WTC11 (cell line): Measurements from ENCODE around the gene GNB5. TPM values are rescaled to one million over a fixed set of nuclear protein-coding genes. Genes with fewer than 3 reads are reported as not detected.

Experiments
- ATAC-seq: fragments of 200-7000 bp; cut with Tn5 transposase; 2 replicates; pipeline ENCODE4 v1.10.0; 2021; ENCODE audit warnings: mild to moderate bottlenecking, moderate library complexity
- CTCF ChIA-PET: fragments of 300-600 bp; sonication (Branson Sonifier 250); formaldehyde crosslinking; loops from one replicate; lab custom pipeline; 2021; ENCODE audit warnings: antibody characterized with exemption; lab: Charles Lee
- POLR2A ChIA-PET: fragments of 350-600 bp; sonication (Branson Sonifier 250); formaldehyde crosslinking; loops from one replicate; lab custom pipeline; 2021; ENCODE audit warnings: antibody characterized with exemption; lab: Charles Lee
- DNase-seq: peaks from one replicate; pipeline ENCODE4 v3.0.0; 2021; ENCODE audit warnings: low spot score
- H3K27ac Mint-ChIP-seq: 2 replicates; pipeline ENCODE4 v1.8.0; 2021; ENCODE audit warnings: mixed read lengths
- H3K27me3 Mint-ChIP-seq: 2 replicates; pipeline ENCODE4 v1.8.0; 2021; ENCODE audit warnings: low read depth, mild to moderate bottlenecking, moderate library complexity, mixed read lengths
- H3K36me3 Mint-ChIP-seq: 2 replicates; pipeline ENCODE4 v1.8.0; 2021; ENCODE audit warnings: mixed read lengths
- H3K4me1 Mint-ChIP-seq: 2 replicates; pipeline ENCODE4 v1.8.0; 2022; ENCODE audit warnings: mixed read lengths
- H3K4me3 Mint-ChIP-seq: 2 replicates; pipeline ENCODE4 v1.8.0; 2021; ENCODE audit warnings: mild to moderate bottlenecking, moderate library complexity, mixed read lengths
- H3K9me3 Mint-ChIP-seq: 2 replicates; pipeline ENCODE4 v1.8.0; 2021; ENCODE audit warnings: mixed read lengths
- ESRRA ChIP-seq: sonication (generic); formaldehyde crosslinking; IDR thresholded peaks from 2 replicates; pipeline ENCODE4 v1.8.1; 2022; ENCODE audit warnings: mild to moderate bottlenecking, missing genetic modification reagents, borderline replicate concordance
- GRHL2 ChIP-seq: fragments of 250-450 bp; sonication (Bioruptor Pico); IDR thresholded peaks from 2 replicates; pipeline ENCODE4 v1.8.0; 2022; ENCODE audit warnings: mild to moderate bottlenecking, moderate library complexity; ENCODE audit not compliant: insufficient replicate concordance, severe bottlenecking
- JAZF1 ChIP-seq: fragments of 250-450 bp; sonication (Bioruptor Pico); IDR thresholded peaks from 2 replicates; pipeline ENCODE4 v1.9.0; 2021; ENCODE audit warnings: moderate library complexity, mild to moderate bottlenecking, inconsistent platforms
- NR1H2 ChIP-seq: sonication (generic); formaldehyde crosslinking; IDR thresholded peaks from 2 replicates; pipeline ENCODE4 v1.9.0; 2021; ENCODE audit warnings: mild to moderate bottlenecking, moderate library complexity, missing genetic modification reagents
- RORB ChIP-seq: fragments of 250-450 bp; sonication (Bioruptor Pico); IDR thresholded peaks from 2 replicates; pipeline ENCODE4 v1.9.0; 2021; ENCODE audit warnings: mild to moderate bottlenecking
- SP1 ChIP-seq: sonication (generic); formaldehyde crosslinking; conservative IDR thresholded peaks from 2 replicates; pipeline ENCODE4 v1.8.1; 2022; ENCODE audit warnings: missing genetic modification reagents
- TEAD1 ChIP-seq: sonication (generic); formaldehyde crosslinking; IDR thresholded peaks from 2 replicates; pipeline ENCODE4 v1.8.0; 2022; ENCODE audit warnings: mild to moderate bottlenecking, missing genetic modification reagents
- TP53 ChIP-seq: sonication (generic); formaldehyde crosslinking; IDR thresholded peaks from 2 replicates; pipeline ENCODE4 v1.8.1; 2023; ENCODE audit warnings: mild to moderate bottlenecking, missing genetic modification reagents
- ZNF138 ChIP-seq: sonication (generic); formaldehyde crosslinking; conservative IDR thresholded peaks from 2 replicates; pipeline ENCODE4 v1.8.1; 2022; ENCODE audit warnings: mild to moderate bottlenecking, moderate library complexity, missing genetic modification reagents
- ZNF263 ChIP-seq: sonication (generic); formaldehyde crosslinking; IDR thresholded peaks from 2 replicates; pipeline ENCODE4 v1.8.1; 2022; ENCODE audit warnings: low read depth, mild to moderate bottlenecking, moderate library complexity, missing genetic modification reagents
- ZNF416 ChIP-seq: fragments of 250-450 bp; sonication (Bioruptor Pico); IDR thresholded peaks from 2 replicates; pipeline ENCODE4 v1.9.0; 2021; ENCODE audit warnings: mild to moderate bottlenecking, inconsistent platforms
- total RNA-seq: library from RNA; stranded (reverse); gene quantifications from 3 replicates; pipeline ENCODE4 v1.2.3, GENCODE V29; 2021
- TF ChIP-seq, protein P1 (sequence below): sonication (generic); formaldehyde crosslinking; IDR thresholded peaks from 2 replicates; pipeline ENCODE4 v1.8.0; 2022; ENCODE audit warnings: missing genetic modification reagents
- TF ChIP-seq, protein P2 (sequence below): fragments of 250-450 bp; sonication (Bioruptor Pico); IDR thresholded peaks from 2 replicates; pipeline ENCODE4 v2.1.2; 2022; ENCODE audit warnings: mild to moderate bottlenecking, moderate library complexity
- TF ChIP-seq, protein P3 (sequence below): sonication (generic); formaldehyde crosslinking; IDR thresholded peaks from 2 replicates; pipeline ENCODE4 v1.8.0; 2023; ENCODE audit warnings: missing genetic modification reagents
- TF ChIP-seq, protein P4 (sequence below): sonication (generic); formaldehyde crosslinking; IDR thresholded peaks from 2 replicates; pipeline ENCODE4 v1.8.0; 2022; ENCODE audit warnings: mild to moderate bottlenecking, missing genetic modification reagents
- TF ChIP-seq, protein P5 (sequence below): sonication (generic); formaldehyde crosslinking; IDR thresholded peaks from 2 replicates; pipeline ENCODE4 v1.8.0; 2022; ENCODE audit warnings: mild to moderate bottlenecking, missing genetic modification reagents
- TF ChIP-seq, protein P6 (sequence below): sonication (generic); formaldehyde crosslinking; IDR thresholded peaks from 2 replicates; pipeline ENCODE4 v1.8.1; 2022; ENCODE audit warnings: missing genetic modification reagents, borderline replicate concordance
- TF ChIP-seq, protein P7 (sequence below): fragments of 250-450 bp; sonication (Bioruptor Pico); IDR thresholded peaks from 2 replicates; pipeline ENCODE4 v1.9.0; 2021; ENCODE audit warnings: mild to moderate bottlenecking
- TF ChIP-seq, protein P8 (sequence below): sonication (generic); formaldehyde crosslinking; IDR thresholded peaks from 2 replicates; pipeline ENCODE4 v1.8.0; 2023; ENCODE audit warnings: mild to moderate bottlenecking, missing genetic modification reagents
- TF ChIP-seq, protein P9 (sequence below): fragments of 200-600 bp; IDR thresholded peaks from 2 replicates; pipeline ENCODE4 v1.8.0; 2022; ENCODE audit warnings: antibody characterized with exemption

The GNB5 gene
- total RNA-seq, 1 experiment from 2014 or later = 37.0 TPM

DNA sequence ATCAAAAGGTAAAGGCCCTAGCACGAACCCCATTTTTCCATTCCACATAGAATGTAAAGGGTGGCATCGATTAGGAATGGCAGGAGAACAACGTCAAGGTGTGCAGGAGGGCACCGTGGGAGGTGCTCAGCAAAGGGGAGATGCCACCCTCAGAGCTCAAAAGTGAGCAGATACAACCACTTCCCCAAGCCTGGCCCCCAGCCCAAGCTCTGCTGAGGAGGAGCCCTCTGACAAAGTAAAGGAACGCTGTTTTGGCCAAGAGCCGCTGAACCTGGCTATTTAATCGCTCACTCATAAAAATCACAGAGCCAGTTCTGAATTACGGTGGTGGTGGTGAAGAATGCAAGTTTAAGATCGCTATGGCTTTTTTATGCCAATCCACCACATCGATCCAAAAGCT is 12.4 kb downstream of the GNB5 start:
- TF ChIP-seq SP1 (CRISPR knock-in tag) (no peak), JAZF1 (CRISPR knock-in tag) (no peak), ESRRA (CRISPR knock-in tag) (no peak), TEAD1 (no peak), TP53 (CRISPR knock-in tag) (no peak), ZNF263 (CRISPR knock-in tag) (no peak), ZNF416 (CRISPR knock-in tag) (no peak), GRHL2 (CRISPR knock-in tag) (no peak)
- TF ChIP-seq, protein P1, sequence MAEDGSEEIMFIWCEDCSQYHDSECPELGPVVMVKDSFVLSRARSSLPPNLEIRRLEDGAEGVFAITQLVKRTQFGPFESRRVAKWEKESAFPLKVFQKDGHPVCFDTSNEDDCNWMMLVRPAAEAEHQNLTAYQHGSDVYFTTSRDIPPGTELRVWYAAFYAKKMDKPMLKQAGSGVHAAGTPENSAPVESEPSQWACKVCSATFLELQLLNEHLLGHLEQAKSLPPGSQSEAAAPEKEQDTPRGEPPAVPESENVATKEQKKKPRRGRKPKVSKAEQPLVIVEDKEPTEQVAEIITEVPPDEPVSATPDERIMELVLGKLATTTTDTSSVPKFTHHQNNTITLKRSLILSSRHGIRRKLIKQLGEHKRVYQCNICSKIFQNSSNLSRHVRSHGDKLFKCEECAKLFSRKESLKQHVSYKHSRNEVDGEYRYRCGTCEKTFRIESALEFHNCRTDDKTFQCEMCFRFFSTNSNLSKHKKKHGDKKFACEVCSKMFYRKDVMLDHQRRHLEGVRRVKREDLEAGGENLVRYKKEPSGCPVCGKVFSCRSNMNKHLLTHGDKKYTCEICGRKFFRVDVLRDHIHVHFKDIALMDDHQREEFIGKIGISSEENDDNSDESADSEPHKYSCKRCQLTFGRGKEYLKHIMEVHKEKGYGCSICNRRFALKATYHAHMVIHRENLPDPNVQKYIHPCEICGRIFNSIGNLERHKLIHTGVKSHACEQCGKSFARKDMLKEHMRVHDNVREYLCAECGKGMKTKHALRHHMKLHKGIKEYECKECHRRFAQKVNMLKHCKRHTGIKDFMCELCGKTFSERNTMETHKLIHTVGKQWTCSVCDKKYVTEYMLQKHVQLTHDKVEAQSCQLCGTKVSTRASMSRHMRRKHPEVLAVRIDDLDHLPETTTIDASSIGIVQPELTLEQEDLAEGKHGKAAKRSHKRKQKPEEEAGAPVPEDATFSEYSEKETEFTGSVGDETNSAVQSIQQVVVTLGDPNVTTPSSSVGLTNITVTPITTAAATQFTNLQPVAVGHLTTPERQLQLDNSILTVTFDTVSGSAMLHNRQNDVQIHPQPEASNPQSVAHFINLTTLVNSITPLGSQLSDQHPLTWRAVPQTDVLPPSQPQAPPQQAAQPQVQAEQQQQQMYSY = no peak
- TF ChIP-seq, protein P2, sequence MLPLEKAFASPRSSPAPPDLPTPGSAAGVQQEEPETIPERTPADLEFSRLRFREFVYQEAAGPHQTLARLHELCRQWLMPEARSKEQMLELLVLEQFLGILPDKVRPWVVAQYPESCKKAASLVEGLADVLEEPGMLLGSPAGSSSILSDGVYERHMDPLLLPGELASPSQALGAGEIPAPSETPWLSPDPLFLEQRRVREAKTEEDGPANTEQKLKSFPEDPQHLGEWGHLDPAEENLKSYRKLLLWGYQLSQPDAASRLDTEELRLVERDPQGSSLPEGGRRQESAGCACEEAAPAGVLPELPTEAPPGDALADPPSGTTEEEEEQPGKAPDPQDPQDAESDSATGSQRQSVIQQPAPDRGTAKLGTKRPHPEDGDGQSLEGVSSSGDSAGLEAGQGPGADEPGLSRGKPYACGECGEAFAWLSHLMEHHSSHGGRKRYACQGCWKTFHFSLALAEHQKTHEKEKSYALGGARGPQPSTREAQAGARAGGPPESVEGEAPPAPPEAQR (CRISPR knock-in tag) = no peak
- TF ChIP-seq, protein P3, sequence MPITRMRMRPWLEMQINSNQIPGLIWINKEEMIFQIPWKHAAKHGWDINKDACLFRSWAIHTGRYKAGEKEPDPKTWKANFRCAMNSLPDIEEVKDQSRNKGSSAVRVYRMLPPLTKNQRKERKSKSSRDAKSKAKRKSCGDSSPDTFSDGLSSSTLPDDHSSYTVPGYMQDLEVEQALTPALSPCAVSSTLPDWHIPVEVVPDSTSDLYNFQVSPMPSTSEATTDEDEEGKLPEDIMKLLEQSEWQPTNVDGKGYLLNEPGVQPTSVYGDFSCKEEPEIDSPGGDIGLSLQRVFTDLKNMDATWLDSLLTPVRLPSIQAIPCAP (CRISPR knock-in tag) = no peak
- TF ChIP-seq, protein P4, sequence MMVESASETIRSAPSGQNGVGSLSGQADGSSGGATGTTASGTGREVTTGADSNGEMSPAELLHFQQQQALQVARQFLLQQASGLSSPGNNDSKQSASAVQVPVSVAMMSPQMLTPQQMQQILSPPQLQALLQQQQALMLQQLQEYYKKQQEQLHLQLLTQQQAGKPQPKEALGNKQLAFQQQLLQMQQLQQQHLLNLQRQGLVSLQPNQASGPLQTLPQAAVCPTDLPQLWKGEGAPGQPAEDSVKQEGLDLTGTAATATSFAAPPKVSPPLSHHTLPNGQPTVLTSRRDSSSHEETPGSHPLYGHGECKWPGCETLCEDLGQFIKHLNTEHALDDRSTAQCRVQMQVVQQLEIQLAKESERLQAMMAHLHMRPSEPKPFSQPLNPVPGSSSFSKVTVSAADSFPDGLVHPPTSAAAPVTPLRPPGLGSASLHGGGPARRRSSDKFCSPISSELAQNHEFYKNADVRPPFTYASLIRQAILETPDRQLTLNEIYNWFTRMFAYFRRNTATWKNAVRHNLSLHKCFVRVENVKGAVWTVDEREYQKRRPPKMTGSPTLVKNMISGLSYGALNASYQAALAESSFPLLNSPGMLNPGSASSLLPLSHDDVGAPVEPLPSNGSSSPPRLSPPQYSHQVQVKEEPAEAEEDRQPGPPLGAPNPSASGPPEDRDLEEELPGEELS (CRISPR knock-in tag) = no peak
- no peaks in the 10 kb centered on the region for H3K9me3 Mint-ChIP-seq
- DNase-seq (no peak), ATAC-seq (no peak)
- ChIA-PET CTCF (interaction anchor here (0.8 to 4.1 kb wide), 9 partner anchors 8 to 290 kb away, joined by 3 to 37 read pairs (median 5); no protein-coding TSS in a partner anchor), POLR2A (interaction anchor here (1.1 to 1.9 kb wide), 2 partner anchors 15 to 36 kb away, joined by 3 to 23 read pairs; no protein-coding TSS in a partner anchor)
- peak overlapping the region; percentile 88 for H3K4me3 Mint-ChIP-seq
- peaks cover 22% of the 10 kb centered on the region for H3K27me3 Mint-ChIP-seq
- no peaks in the 10 kb centered on the region for H3K36me3 Mint-ChIP-seq
- H3K27ac Mint-ChIP-seq = peak overlapping the region; percentile 96
- H3K4me1 Mint-ChIP-seq = peaks cover 31% of the 10 kb centered on the region

DNA sequence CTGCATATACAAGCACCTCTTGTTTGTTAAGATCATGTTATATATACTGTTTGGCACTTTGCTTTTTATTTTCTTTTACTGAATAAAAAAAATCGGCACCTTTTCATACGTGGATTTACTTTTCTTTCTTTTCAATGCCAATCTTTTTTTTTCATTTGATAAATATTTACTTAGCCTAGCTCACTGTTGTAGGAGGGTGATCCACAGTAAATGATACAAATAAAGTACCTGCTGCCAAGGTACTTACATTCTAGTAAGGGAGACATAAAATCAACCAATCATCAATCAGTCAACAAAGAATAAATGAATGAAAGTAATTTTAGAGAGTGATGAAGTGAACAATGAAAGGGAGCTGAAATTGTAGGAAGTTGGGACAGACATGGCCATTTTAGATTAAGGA is 18.3 kb downstream of the GNB5 start:
- Mint-ChIP-seq H3K9me3 (no peaks in the 10 kb centered on the region), H3K36me3 (no peaks in the 10 kb centered on the region), H3K27me3 (peaks cover under 1% of the 10 kb centered on the region; the same call in 1 of the 2 replicates), H3K4me1 (peaks cover 18% of the 10 kb centered on the region), H3K4me3 (no peak overlapping the region), H3K27ac (no peak overlapping the region)
- CTCF ChIA-PET = interaction anchor here (1.1 to 1.8 kb wide), 2 partner anchors 35 to 54 kb away, joined by 5 to 10 read pairs; no protein-coding TSS in a partner anchor
- POLR2A ChIA-PET = no interaction called here
- ATAC-seq (no peak), DNase-seq (no peak)
- TF ChIP-seq, protein P5, sequence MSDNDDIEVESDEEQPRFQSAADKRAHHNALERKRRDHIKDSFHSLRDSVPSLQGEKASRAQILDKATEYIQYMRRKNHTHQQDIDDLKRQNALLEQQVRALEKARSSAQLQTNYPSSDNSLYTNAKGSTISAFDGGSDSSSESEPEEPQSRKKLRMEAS (CRISPR knock-in tag) = no peak
- TF ChIP-seq NR1H2 (CRISPR knock-in tag) = no peak
- TF ChIP-seq ZNF138 (CRISPR knock-in tag) = no peak
- TF ChIP-seq, protein P6, sequence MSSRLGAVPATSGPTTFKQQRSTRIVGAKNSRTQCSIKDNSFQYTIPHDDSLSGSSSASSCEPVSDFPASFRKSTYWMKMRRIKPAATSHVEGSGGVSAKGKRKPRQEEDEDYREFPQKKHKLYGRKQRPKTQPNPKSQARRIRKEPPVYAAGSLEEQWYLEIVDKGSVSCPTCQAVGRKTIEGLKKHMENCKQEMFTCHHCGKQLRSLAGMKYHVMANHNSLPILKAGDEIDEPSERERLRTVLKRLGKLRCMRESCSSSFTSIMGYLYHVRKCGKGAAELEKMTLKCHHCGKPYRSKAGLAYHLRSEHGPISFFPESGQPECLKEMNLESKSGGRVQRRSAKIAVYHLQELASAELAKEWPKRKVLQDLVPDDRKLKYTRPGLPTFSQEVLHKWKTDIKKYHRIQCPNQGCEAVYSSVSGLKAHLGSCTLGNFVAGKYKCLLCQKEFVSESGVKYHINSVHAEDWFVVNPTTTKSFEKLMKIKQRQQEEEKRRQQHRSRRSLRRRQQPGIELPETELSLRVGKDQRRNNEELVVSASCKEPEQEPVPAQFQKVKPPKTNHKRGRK = no peak
- TF ChIP-seq, protein P7, sequence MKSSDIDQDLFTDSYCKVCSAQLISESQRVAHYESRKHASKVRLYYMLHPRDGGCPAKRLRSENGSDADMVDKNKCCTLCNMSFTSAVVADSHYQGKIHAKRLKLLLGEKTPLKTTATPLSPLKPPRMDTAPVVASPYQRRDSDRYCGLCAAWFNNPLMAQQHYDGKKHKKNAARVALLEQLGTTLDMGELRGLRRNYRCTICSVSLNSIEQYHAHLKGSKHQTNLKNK (CRISPR knock-in tag) = no peak
- TF ChIP-seq RORB (CRISPR knock-in tag) = no peak
- TF ChIP-seq, protein P8, sequence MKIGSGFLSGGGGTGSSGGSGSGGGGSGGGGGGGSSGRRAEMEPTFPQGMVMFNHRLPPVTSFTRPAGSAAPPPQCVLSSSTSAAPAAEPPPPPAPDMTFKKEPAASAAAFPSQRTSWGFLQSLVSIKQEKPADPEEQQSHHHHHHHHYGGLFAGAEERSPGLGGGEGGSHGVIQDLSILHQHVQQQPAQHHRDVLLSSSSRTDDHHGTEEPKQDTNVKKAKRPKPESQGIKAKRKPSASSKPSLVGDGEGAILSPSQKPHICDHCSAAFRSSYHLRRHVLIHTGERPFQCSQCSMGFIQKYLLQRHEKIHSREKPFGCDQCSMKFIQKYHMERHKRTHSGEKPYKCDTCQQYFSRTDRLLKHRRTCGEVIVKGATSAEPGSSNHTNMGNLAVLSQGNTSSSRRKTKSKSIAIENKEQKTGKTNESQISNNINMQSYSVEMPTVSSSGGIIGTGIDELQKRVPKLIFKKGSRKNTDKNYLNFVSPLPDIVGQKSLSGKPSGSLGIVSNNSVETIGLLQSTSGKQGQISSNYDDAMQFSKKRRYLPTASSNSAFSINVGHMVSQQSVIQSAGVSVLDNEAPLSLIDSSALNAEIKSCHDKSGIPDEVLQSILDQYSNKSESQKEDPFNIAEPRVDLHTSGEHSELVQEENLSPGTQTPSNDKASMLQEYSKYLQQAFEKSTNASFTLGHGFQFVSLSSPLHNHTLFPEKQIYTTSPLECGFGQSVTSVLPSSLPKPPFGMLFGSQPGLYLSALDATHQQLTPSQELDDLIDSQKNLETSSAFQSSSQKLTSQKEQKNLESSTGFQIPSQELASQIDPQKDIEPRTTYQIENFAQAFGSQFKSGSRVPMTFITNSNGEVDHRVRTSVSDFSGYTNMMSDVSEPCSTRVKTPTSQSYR (CRISPR knock-in tag) = no peak
- TF ChIP-seq, protein P9, sequence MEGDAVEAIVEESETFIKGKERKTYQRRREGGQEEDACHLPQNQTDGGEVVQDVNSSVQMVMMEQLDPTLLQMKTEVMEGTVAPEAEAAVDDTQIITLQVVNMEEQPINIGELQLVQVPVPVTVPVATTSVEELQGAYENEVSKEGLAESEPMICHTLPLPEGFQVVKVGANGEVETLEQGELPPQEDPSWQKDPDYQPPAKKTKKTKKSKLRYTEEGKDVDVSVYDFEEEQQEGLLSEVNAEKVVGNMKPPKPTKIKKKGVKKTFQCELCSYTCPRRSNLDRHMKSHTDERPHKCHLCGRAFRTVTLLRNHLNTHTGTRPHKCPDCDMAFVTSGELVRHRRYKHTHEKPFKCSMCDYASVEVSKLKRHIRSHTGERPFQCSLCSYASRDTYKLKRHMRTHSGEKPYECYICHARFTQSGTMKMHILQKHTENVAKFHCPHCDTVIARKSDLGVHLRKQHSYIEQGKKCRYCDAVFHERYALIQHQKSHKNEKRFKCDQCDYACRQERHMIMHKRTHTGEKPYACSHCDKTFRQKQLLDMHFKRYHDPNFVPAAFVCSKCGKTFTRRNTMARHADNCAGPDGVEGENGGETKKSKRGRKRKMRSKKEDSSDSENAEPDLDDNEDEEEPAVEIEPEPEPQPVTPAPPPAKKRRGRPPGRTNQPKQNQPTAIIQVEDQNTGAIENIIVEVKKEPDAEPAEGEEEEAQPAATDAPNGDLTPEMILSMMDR = no peak
- TF ChIP-seq ZNF263 (CRISPR knock-in tag) = no peak
